Stimulated activated CD4-positive, alpha-beta T cell treated with anti-CD3 and anti-CD28 coated beads, Interleukin-4, amount 100 ng/mL, for 1 hour (primary cell): ENCODE data around the gene MGAM2.

ENCODE experiments used
- DNase-seq: peaks from one replicate; pipeline ENCODE4 v3.0.0-alpha.2; 2020

MGAM2 gene

DNA sequence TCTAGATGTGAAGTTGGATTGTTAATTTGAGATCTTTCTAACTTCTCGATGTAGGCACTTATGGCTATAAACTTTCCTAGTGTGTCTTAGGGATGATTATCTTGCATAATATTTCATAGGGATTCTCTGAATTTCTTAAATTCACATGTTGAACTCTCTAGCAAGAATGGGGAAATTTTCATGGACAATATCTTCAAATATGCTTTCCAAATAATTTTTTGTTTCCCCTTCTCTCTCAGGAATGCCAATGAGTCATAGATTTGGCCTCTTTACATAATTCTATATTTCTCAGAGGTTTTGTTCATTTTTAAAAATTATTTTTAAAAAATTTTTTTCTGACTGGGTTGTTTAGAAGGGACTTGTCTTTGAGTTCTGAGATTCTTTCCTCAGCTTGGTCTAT is 68.9 kb downstream of the MGAM2 start:
- DNase-seq: no peak

DNA sequence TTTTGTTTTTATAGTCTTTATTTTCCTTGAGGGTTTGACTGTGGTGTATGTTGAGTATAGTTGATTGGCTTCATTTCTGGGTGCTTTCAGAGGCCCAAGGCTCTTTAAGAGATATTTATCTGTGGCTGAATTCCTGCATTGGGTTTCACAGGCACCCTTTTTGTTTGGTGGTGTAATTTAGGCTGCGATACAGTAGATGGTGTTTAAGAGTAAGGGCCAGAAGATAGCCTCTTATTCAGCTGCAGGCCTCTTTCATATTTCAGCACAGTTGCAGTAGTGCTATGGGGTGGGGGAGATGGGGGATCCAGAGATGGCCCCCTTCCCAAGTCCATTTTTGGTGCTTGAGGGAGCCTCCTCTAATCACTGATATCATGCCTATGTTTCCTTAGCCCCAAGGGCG is 69.7 kb downstream of the MGAM2 start:
- no peak for DNase-seq

DNA sequence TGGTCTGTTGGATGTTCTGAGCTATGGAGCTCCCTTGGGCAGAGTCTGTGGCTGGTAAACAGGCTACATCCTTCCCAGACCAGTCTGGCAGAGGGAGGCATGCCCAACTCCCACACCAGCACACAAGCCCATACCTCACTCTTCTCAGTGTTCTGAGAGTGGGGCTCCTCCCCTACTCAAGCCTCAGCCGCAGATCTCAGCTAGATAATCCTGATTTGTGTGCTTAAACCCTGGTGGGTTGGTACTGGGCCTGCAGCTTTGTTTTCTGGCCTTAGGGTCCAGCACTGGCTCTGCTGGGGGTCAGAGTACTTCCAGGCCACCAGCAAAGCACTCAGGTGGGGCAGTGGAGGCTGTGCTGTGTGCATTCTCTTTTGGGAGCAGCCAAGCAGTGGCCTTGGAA is 70.4 kb downstream of the MGAM2 start:
- DNase-seq: no peak

DNA sequence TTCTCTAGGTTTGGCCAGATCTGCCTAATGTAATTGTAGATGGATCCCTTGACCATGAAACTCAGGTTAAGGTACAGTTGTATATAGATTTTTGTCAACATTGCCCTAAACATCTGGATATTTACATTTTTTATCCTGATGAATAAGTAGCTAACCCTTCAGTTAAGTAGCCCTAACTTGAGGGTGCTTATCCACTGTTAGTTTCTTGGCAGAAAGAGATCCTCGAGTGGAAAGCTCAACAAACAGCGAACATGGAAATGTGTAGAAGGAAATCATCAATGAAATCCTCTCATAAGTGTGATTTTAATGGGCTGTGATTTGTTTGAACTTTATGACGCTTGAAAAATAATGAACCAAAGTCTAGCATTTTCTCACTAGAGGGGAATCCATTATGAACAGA is 73.6 kb downstream of the MGAM2 start:
- DNase-seq: no peak

DNA sequence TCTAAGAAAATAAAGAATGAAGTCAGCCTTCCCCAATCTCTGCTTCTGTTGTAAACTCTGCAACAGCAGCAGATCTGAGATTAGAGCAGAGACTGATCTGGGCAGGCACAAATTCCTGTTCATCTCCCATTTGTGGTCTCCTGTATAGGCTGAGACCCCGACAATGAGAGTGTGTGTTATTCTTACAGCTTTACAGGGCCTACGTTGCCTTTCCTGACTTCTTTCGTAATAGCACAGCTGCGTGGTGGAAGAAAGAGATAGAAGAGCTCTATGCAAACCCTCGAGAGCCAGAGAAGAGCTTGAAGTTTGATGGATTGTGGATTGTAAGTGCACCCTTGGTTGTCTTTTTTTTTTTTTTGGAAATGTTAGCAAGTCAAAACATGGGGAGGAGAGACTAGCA is 74.3 kb downstream of the MGAM2 start:
- DNase-seq: no peak

DNA sequence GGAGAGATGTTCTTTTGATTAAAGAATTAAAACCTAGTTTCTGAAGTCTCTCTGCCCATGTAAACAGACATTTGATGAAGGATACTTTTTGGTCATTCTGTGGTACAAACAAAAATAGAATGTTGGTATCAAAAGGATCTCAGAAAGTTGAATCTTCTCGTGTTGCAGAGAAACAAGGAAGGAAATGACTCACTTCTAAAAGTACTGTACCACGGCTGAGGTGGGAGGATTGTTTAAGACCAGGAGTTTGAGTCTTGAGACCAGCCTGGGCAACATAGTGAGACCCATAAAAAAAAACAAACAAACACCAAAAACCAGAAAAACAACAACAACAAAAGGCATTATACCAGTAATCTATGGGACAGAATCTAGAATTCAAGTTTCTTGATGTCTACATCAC is 76.6 kb downstream of the MGAM2 start:
- DNase-seq: no peak

DNA sequence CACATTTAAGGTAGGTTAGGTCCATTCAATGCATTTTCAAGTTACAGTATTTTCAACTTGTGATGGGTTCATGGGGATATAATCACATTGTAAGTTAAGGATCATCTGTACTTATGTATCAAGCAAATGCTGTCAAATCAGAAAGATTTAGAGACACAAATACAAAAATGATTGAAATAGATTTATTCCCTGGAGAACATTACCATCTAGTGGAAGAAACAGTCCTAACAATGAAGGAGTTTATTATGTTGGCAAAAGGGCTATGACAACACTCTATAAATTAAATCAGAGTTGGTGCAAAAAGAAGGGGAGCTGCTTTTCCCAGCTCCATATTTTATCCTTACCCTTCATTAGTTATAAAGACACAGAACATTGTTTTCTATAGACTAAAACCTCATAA is 77.3 kb downstream of the MGAM2 start:
- no peak for DNase-seq

DNA sequence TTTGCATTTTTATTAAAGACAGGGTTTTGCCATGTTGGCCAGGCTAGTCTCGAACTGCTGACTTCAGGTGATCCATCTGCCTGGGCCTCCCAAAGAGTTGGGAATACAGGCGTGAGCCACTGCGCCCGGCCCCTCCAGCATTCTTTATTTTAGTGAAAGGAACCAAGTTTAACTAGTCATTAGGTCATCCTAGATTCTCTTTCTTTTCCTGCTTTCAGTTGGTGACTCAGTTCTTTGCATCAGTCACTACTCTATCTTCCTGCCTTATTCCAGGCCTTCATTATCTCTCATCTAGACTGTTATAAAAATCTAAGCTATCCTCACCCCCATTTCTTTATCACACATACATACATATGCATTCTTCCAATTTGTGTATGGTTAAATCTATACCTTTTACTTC is 82.7 kb downstream of the MGAM2 start:
- no peak for DNase-seq

DNA sequence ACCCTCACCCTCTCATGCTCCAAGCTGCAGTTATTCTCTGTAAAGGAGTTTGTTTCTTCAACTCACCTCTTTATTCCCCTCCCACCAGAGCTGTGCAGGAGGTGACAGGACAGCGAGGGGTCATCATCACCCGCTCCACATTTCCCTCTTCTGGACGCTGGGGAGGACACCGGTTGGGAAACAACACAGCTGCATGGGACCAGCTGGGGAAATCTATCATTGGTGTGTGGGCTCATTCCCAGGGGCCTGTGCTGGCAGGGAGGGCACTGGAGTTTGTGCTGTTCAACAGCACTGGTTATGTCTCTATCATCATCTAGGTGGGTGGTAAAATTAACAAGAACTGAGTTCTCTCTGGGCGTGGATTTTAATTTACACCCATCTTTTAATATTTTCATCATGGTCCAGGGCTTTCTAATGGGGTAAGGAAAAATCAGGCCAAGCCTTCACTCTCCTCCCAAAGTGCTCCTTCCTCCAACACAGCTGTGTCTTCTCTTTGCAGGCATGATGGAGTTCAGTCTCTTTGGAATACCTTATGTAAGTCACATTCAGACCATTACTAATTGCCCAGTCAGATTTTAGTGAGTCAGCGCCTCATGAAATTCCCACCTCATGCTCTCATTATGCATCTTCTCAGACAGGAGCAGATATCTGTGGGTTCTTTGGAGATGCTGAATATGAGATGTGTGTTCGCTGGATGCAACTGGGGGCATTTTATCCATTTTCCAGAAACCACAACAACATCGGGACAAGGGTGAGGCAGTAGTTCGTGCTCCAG is 84.7 kb downstream of the MGAM2 start:
- no peak for DNase-seq

DNA sequence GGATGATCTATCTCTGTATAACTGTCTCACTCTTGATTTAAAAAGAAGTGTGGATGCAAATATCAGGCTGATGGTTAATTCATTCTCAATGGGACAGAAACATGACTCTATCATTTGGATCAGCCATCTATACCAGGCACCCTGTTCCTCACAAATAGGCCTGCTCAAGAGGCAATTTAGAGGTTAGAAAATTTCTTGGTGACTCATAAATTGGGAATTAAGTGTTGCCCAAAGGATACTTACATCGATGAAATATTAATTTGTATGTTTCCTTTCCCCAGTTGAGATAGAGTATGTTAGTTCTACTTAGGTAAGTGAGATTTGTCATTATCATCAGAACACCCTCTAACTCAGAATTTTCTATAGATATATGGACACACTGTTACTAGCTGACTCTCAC is 88.7 kb downstream of the MGAM2 start:
- DNase-seq: no peak

DNA sequence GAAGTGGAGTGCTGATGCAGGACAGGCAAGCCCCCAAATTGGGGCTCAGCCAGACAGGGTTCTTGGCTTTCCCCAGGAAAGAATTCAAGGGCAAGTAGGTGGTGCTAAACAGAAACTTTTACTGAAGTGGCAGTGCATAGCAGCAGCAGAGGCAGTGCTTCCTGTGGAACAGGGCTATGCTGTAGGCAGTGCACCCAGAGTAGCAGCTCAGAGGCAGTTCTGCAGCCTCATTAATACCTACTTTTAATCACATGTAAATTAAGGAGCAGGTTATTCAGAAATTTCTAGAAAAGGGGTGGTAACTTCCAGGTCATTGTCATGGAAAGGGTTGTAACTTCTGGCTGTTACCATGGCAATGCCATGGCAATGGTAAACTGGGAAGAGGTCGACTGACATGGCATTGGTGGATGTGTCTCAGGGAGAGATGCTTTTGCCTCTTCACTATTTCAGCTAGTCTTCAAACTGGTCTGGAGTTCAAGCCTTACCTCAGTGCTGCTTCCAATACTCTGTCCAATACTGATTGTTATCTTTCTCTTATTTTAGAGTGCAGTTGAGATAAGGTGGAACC is 117.1 kb downstream of the MGAM2 start:
- DNase-seq: no peak

DNA sequence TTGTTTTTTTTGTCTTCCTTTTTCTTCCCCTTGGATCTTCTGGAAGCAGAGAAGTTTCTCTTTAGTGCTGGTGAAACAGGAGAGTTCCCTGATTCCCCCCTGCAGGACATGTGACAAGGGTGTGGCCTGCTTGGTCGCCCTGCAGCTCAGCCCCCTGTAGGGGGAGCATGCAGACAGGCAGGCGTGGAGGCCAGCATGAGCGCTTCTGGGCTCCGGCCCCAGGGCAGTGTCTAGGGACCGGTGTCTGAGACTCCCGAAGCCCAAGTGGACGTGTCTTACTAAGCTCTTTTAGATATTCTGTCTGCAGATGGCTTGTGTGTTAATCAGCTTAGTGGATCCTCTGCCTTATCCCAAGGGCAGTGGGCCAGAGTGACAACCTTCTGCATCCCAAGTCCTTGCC is 120.2 kb downstream of the MGAM2 start:
- DNase-seq: no peak

DNA sequence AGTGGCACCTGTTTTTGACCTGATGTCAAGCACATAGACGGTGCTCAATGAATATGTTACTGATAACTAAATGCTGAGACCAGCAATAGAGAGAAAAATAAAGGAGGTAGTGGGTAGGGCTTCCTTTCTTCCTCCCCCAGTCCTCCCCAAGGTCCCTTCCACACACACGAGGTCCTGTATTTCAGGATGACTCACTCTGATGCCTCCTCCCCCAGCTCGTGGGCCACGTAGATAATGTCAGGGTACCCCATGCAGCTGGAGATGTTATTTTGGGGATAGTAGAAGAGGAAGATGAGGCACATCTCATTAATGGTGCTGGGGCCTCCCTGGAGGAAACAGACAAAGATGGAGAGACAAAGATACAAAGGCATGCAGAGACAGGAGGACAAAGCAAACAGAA is 129.0 kb downstream of the MGAM2 start:
- no peak for DNase-seq

DNA sequence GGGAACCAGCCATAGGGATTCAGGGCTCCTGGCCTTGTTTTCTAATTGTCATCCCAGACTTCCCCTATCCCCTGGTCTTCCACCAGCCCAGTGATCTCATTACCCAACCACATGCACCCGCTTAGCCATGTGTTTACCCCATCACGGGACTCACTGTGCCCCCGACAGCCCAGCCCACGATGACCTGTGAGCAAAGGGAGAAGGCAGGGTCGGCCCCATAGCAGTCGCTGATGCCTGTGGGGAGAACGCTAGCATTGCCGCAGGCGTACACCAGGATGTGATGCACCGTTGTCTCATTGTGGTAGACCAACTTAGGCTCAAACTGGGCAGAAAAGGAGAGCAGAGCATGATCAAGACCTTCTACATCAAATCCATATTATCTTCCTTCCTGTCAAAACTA is 132.3 kb downstream of the MGAM2 start:
- no peak for DNase-seq

DNA sequence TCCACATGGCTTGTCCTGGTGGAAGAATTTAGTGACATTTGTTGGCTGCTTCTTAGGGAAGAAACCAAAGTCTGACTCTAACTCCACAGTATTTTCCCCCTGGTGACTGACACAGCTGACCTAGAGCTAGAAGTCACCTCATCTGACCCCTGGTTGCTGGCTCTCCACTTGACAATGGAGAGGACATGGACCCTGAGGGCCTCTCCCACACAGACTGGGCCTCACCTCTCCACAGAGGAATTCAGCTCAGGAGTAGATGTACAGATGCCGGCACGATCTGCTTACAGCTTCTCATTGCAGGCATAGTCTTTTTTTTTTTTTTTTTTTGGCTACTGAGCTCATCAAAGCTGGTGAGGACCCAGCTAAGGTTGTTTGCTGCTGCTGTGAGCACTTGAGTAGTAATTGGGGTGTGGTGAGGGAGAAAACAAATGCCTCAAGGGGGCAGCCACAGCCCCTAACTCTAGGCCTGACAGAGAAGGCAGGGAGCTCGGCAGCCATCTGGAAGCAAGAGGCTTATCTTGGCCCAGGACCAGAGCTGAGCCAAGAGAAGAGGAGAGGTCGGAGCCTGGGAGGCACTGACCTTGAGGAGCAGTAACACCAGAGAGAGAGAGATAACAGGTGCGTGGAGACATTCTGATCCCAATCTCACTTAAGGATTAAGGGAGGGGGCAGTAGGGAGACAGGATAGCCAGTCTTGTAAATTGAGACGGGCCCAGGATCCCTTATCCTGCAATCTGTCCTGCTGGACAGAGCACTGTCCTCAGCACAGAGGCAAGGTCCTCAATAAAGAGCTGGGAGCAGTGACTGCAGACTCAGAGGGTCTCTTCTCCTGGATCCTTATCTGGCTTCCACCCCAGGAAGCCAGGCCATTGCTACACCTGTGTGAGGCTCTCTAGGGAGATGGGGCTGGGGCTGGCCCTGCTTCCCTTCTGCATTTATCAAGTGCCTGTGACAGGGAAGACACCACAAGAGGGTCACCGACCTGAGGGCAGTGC is 136.9 kb downstream of the MGAM2 start:
- DNase-seq: no peak

DNA sequence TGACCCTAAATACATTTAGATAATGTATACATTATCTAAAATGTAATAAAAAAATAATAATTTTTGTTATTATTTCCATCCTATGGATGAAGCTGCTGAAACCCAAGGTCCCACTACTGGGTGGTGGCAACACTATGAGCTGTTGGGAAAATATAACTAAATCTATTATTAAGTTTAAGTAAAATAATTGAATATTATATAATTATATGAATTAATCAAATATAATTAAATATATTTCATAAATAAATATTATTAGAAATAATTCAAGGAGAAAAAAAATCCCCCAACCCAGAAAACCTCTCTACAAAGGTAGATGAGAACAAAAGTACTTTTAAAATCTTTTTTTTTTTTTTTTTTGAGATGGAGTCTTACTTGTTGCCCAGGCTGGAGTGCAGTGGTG is 138.4 kb downstream of the MGAM2 start:
- no peak for DNase-seq

DNA sequence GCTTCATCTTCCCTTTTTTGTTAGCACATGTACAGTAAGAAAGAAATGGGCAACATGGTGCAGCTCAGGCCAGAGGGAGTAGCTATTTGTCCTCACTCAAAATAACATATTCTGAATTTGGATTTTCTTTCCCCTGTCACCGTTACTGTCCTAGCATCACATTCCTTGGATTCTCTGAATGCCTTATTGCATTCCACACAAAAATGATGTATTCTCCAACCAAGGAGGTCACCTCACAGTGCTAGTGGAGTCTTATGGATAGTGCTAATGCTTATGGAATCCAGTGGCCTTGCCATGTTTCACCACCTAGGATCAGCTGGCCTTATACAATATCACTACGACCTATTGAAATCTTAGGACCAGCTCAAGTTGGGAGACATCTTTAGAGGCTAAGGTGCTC is 139.2 kb downstream of the MGAM2 start:
- DNase-seq: no peak

DNA sequence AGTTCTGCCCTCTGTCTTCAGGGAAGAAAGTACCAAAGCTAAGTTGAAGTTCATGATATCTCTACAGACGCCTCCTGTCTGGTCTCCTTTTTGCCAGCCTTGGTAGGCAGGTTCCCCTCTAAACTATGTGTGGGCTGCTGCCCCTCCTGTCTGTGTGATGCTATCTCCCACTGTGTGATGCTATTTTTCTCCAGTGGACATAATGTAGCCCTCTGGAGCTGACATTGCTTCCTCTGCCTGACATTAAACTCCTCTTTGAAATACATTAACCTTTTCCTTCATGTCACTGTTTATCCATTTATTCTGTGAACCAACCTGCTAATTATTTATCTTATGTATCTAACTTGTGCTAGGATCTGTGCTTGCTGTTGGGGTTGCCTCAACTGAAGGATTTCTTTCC is 146.4 kb downstream of the MGAM2 start, which contains the start of gene PRSS58:
Gene PRSS58, minus strand, starts transcription at position 101 of the 400 bp plus-strand sequence. CDS start 351 bp downstream, outside the sequence.
- no peak for DNase-seq

DNA sequence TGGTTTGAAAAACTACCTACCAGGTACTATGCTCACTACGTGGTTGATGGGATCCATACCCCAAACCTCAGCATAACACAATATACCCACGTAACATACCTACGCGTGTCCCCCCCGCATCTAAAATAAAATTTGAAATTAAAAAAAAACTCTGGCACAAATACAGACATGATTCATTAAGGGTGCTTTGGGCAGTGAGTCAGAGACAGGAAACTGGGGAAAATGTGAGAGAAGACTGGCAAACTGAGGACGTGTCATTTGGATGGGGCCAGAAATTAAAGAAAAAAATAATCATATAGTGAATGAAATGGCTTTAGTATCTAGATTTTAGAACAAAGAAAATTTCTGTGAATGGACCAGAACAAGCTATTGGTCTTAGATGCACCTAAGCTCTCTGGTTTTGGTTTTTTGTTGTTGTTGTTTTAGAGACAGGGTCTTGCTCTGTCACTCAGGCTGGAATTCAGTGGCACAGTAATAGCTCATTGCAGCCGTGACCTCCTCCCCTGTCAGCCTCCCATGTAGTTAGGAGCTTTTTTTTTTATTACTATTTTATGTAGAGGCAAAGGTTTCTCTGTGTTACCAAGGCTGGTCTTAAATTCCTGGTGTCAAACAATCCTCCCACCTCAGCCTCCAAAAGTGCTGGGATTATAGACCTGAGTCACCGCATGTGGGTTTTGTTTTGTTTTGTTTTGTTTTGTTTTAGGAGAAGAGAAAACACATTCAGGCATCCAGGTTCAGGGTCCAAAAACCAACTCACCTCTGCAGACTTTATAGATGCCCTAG is 152.3 kb downstream of the MGAM2 start:
- DNase-seq: no peak
